Measurements from ENCODE around the gene FADS2. TPM values are rescaled to one million over a fixed set of nuclear protein-coding genes. Genes with fewer than 3 reads are reported as not detected.
"Not testable (repeated sequence)": the region's sequence is repeated elsewhere in the genome, so short reads cannot be mapped to it uniquely, and the experiment has no call there.

The FADS2 gene
- total and polyA plus RNA-seq, 7 donors: 3.6 to 50.2 (median 21.7) TPM

- intact Hi-C loops (cut with DNase I): no loop called here
- no peaks in the 10 kb centered on the region for H3K4me1 ChIP-seq
- no peak overlapping the region for H3K27ac ChIP-seq
- H3K27me3 ChIP-seq: no peaks in the 10 kb centered on the region
- peaks cover 0 to 36% (median 13%) of the 10 kb centered on the region in 4 donors for H3K36me3 ChIP-seq
- no peak overlapping the region for H3K4me3 ChIP-seq
- H3K9me3 ChIP-seq: no peaks in the 10 kb centered on the region
- no peak for DNase-seq
- WGBS, 2 donors: 63 to 79% methylated on average over 6 of the region's 6 CpGs
- TF ChIP-seq POLR2AphosphoS5 (IDR thresholded peaks at IDR 0.05) (no peak), CTCF (IDR thresholded peaks at IDR 0.05) (no peak), POLR2A (IDR thresholded peaks at IDR 0.05) (no peak), EP300 (IDR thresholded peaks at IDR 0.05) (no peak)
Observed at GRCh38 chr11:61880454-61880853, 52.4 kb downstream of the FADS2 start.

- TF ChIP-seq EP300 (IDR thresholded peaks at IDR 0.05): no peak
- TF ChIP-seq CTCF (IDR thresholded peaks at IDR 0.05): no peak
- no peak for TF ChIP-seq POLR2A (IDR thresholded peaks at IDR 0.05)
- TF ChIP-seq POLR2AphosphoS5 (IDR thresholded peaks at IDR 0.05): no peak
- intact Hi-C loops (cut with DNase I): no loop called here
- Histone ChIP-seq H3K27me3 (no peaks in the 10 kb centered on the region), H3K4me3 (no peak overlapping the region), H3K4me1 (no peaks in the 10 kb centered on the region), H3K27ac (no peak overlapping the region), H3K9me3 (no peaks in the 10 kb centered on the region), H3K36me3 (peaks cover 0 to 29% (median 10%) of the 10 kb centered on the region in 4 donors)
- WGBS, 2 donors: 79 to 85% methylated on average over 3 of the region's 3 CpGs
- DNase-seq: no peak
Observed at GRCh38 chr11:61881397-61881796, 53.3 kb downstream of the FADS2 start.

DNA sequence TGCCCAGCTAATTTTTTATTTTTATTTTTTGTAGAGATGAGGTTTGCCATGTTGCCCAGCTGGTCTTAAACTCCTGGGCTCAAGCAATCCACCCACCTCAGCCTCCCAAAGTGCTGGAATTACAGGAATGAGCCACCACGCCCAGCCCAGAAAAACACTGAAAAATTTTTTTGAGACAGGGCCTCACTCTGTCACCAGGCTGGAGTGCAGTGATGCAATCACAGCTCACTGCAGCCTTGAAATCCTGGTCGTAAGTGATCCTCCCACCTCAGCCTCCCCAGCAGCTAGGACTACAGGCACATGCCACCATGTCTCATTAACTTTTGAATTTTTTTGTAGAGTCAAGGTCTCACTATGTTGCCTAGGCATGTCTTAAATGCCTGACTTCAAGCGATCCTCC is 54.2 kb downstream of the FADS2 start:
- H3K27ac ChIP-seq; H3K4me3 ChIP-seq; intact Hi-C loops (cut with DNase I); DNase-seq; H3K27me3 ChIP-seq; H3K9me3 ChIP-seq; H3K4me1 ChIP-seq: not testable (repeated sequence)
- 87 to 94% methylated on average over 3 of the region's 3 CpGs for WGBS, 2 donors
- H3K36me3 ChIP-seq: peaks cover 0 to 20% (median 10%) of the 10 kb centered on the region in 4 donors

DNA sequence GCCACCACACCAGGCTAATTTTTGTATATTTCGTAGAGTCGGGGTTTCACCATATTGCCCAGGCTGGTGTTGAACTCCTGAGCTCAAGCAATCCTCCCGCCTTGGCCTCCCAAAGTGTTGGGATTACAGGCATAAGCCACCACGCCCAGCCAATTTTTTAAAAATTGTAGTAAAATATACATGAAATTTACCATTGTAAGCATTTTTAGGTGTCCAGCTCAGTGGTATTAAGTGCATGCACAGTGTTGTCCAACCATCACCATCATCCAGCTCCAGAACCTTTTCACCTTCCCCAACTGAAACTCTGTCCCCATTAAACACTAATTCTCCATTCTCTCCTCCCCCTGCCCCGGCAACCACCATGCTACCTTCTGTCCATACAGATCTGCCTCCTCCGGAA is 54.8 kb downstream of the FADS2 start:
- 77 to 79% methylated on average over 6 of the region's 6 CpGs for WGBS, 2 donors
- Histone ChIP-seq H3K27ac (no peak overlapping the region), H3K27me3 (no peaks in the 10 kb centered on the region), H3K4me1 (peaks cover 0 to 14% (median 9%) of the 10 kb centered on the region in 4 donors), H3K9me3 (no peaks in the 10 kb centered on the region), H3K4me3 (no peak overlapping the region), H3K36me3 (peaks cover 0 to 14% (median 10%) of the 10 kb centered on the region in 4 donors)
- intact Hi-C loops (cut with DNase I): no loop called here
- TF ChIP-seq EP300 (IDR thresholded peaks at IDR 0.05): no peak
- no peak for TF ChIP-seq CTCF (IDR thresholded peaks at IDR 0.05)
- TF ChIP-seq POLR2AphosphoS5 (IDR thresholded peaks at IDR 0.05): no peak
- TF ChIP-seq POLR2A (IDR thresholded peaks at IDR 0.05): no peak
- no peak for DNase-seq

- peaks cover 0 to 18% (median 13%) of the 10 kb centered on the region in 4 donors for H3K4me1 ChIP-seq
- TF ChIP-seq CTCF (IDR thresholded peaks at IDR 0.05) (no peak), EP300 (IDR thresholded peaks at IDR 0.05) (no peak), POLR2A (IDR thresholded peaks at IDR 0.05) (no peak), POLR2AphosphoS5 (IDR thresholded peaks at IDR 0.05) (no peak)
- no peaks in the 10 kb centered on the region for H3K27me3 ChIP-seq
- peaks cover 0 to 9% (median 6%) of the 10 kb centered on the region in 4 donors for H3K36me3 ChIP-seq
- DNase-seq: no peak
- 86 to 88% methylated on average over 10 of the region's 10 CpGs for WGBS, 2 donors
- no peak overlapping the region for H3K27ac ChIP-seq
- H3K9me3 ChIP-seq: no peaks in the 10 kb centered on the region
- H3K4me3 ChIP-seq: no peak overlapping the region
- intact Hi-C loops (cut with DNase I): no loop called here
Observed at GRCh38 chr11:61883327-61883726, 55.2 kb downstream of the FADS2 start.
